Tibial nerve (tissue), 4 donors: ENCODE measurements around the gene NRXN2. TPM values are rescaled to one million over a fixed set of nuclear protein-coding genes. Genes with fewer than 3 reads are reported as not detected.
"Not testable (repeated sequence)": the region's sequence is repeated elsewhere in the genome, so short reads cannot be mapped to it uniquely, and the experiment has no call there.

ENCODE experiments used
- DNase-seq, 2 donors: peaks; one replicate each; pipeline ENCODE4 v3.0.0-alpha.2; 2019; ENCODE audit warnings: low spot score in 2 of 2
- H3K27ac ChIP-seq, 4 donors: fragments of 200-600 bp; sonication (generic) in 3 of 4; one replicate each; pipeline ENCODE4 v1.5.1; 2017 to 2019; ENCODE audit warnings: mild to moderate bottlenecking in 1 of 4
- H3K27me3 ChIP-seq, 2 donors: fragments of 200-600 bp; sonication (generic) in 1 of 2; one replicate each; pipeline versions ENCODE4 v1.5.1 to v1.6.0; 2017 to 2019
- H3K36me3 ChIP-seq, 3 donors: fragments of 200-600 bp; sonication (generic); one replicate each; pipeline ENCODE4 v1.5.1; 2018 to 2019
- H3K4me1 ChIP-seq, 4 donors: fragments of 200-600 bp; sonication (generic) in 3 of 4; one replicate each; pipeline ENCODE4 v1.5.1; 2017 to 2019
- H3K4me3 ChIP-seq, 4 donors: fragments of 200-600 bp; sonication (generic) in 3 of 4; one replicate each; pipeline ENCODE4 v1.5.1; 2017 to 2019; ENCODE audit warnings: mild to moderate bottlenecking in 1 of 4, moderate library complexity in 1 of 4
- H3K9me3 ChIP-seq, 4 donors: fragments of 200-600 bp; sonication (generic) in 3 of 4; one replicate each; pipeline ENCODE4 v1.5.1; 2017 to 2019
- EP300 ChIP-seq, 2 donors: sonication (generic); formaldehyde crosslinking; IDR thresholded peaks; one replicate each; pipeline ENCODE4 v1.6.1; 2017; ENCODE audit warnings: antibody characterized with exemption in 2 of 2, mild to moderate bottlenecking in 1 of 2
- POLR2A ChIP-seq, 2 donors: fragments of 450-650 bp; IDR thresholded peaks; one replicate each; pipeline ENCODE4 v1.6.1; 2017; ENCODE audit warnings: antibody characterized with exemption in 2 of 2, mild to moderate bottlenecking in 2 of 2, moderate library complexity in 2 of 2
- WGBS, 2 donors: methylation state at CpG; one replicate each; pipeline ENCODE4 v1.1.5; 2018; 5-methylcytosine and 5-hydroxymethylcytosine counted together
- total RNA-seq, 4 donors: library from RNA; depleted of rRNA; stranded (reverse); fragments of >200 nt; gene quantifications; one replicate each; pipeline ENCODE4 v1.1.0, GENCODE V29; 2016
- TF ChIP-seq, protein P1 (sequence below), 5 experiments: fragments of 200-600 bp in 3 of 5; fragments of 450-650 bp in 2 of 5; sonication (generic) in 3 of 5; IDR thresholded peaks; one replicate each; pipeline ENCODE4 v1.5.1; 2016 to 2019; ENCODE audit warnings: antibody characterized with exemption in 5 of 5, mild to moderate bottlenecking in 3 of 5, moderate library complexity in 2 of 5

Gene NRXN2
- total RNA-seq, 4 donors from 2014 or later: 1.7 to 25.5 (median 8.7) TPM

GRCh38 chr11:64564419-64564818 lies 158.6 kb downstream of the NRXN2 start:
- no peaks in the 10 kb centered on the region for H3K36me3 ChIP-seq
- 96 to 99% methylated on average over 7 of the region's 7 CpGs for WGBS, 2 donors
- no peak for DNase-seq
- no peak overlapping the region for H3K27ac ChIP-seq
- H3K9me3 ChIP-seq: no peaks in the 10 kb centered on the region
- H3K4me3 ChIP-seq: no peak overlapping the region
- TF ChIP-seq EP300 (IDR thresholded peaks at IDR 0.05): no peak
- TF ChIP-seq POLR2A (IDR thresholded peaks at IDR 0.05): no peak
- TF ChIP-seq, protein P1, sequence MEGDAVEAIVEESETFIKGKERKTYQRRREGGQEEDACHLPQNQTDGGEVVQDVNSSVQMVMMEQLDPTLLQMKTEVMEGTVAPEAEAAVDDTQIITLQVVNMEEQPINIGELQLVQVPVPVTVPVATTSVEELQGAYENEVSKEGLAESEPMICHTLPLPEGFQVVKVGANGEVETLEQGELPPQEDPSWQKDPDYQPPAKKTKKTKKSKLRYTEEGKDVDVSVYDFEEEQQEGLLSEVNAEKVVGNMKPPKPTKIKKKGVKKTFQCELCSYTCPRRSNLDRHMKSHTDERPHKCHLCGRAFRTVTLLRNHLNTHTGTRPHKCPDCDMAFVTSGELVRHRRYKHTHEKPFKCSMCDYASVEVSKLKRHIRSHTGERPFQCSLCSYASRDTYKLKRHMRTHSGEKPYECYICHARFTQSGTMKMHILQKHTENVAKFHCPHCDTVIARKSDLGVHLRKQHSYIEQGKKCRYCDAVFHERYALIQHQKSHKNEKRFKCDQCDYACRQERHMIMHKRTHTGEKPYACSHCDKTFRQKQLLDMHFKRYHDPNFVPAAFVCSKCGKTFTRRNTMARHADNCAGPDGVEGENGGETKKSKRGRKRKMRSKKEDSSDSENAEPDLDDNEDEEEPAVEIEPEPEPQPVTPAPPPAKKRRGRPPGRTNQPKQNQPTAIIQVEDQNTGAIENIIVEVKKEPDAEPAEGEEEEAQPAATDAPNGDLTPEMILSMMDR (IDR thresholded peaks at IDR 0.05): no peak
- H3K4me1 ChIP-seq: peaks cover 0 to 14% (median 7%) of the 10 kb centered on the region in 4 donors
- no peaks in the 10 kb centered on the region for H3K27me3 ChIP-seq

- WGBS, 2 donors: 85 to 95% methylated on average over 7 to 11 of the region's 12 CpGs
Observed at GRCh38 chr11:64563966-64564365, 159.0 kb downstream of the NRXN2 start.

DNA sequence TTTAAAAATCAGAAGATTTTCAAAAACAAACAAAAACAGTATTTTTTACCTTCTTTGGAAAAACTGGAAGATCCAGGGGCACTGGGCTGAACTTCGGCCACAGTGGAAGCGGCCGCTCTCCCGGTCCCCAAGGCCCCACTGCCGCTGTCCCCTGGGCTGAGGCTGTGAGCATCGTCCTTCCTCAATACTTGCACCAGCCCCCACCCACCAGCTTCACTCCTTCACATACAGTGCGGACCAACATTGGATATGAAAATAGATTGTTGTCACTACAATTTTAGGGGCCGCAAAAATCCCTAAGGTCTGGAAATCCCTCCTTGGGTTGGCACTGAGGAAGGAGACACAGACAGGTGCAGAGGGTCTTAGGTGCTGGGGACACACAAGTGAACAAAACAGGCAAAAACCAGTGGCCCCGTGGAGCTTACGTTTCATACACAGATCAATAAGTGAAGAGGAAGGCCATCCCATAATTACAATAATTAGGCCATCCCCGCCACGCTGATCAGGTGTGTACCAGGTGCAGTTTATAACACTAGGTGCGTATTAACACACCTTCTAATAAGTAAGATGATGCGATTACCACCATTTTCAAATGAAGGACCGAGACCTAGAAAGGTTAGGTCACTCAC lies 160.2 kb downstream of the NRXN2 start:
- Histone ChIP-seq H3K4me3 (no peak overlapping the region), H3K9me3 (no peaks in the 10 kb centered on the region), H3K27ac (no peak overlapping the region), H3K4me1 (peaks cover 0 to 14% (median 7%) of the 10 kb centered on the region in 4 donors), H3K36me3 (no peaks in the 10 kb centered on the region), H3K27me3 (no peaks in the 10 kb centered on the region)
- DNase-seq: no peak
- TF ChIP-seq, protein P1 (IDR thresholded peaks at IDR 0.05): no peak
- no peak for TF ChIP-seq EP300 (IDR thresholded peaks at IDR 0.05)
- no peak for TF ChIP-seq POLR2A (IDR thresholded peaks at IDR 0.05)
- WGBS, 2 donors: 91 to 92% methylated on average over 15 of the region's 15 CpGs

More at GRCh38 chr11:64563966-64564365, 159.0 kb downstream of the NRXN2 start:
- TF ChIP-seq, protein P1 (IDR thresholded peaks at IDR 0.05): no peak
- TF ChIP-seq EP300 (IDR thresholded peaks at IDR 0.05): no peak
- TF ChIP-seq POLR2A (IDR thresholded peaks at IDR 0.05): no peak
- Histone ChIP-seq H3K36me3 (no peaks in the 10 kb centered on the region), H3K27ac (no peak overlapping the region), H3K4me3 (no peak overlapping the region), H3K9me3 (no peaks in the 10 kb centered on the region), H3K27me3 (no peaks in the 10 kb centered on the region), H3K4me1 (peaks cover 0 to 14% (median 7%) of the 10 kb centered on the region in 4 donors)
- no peak for DNase-seq

DNA sequence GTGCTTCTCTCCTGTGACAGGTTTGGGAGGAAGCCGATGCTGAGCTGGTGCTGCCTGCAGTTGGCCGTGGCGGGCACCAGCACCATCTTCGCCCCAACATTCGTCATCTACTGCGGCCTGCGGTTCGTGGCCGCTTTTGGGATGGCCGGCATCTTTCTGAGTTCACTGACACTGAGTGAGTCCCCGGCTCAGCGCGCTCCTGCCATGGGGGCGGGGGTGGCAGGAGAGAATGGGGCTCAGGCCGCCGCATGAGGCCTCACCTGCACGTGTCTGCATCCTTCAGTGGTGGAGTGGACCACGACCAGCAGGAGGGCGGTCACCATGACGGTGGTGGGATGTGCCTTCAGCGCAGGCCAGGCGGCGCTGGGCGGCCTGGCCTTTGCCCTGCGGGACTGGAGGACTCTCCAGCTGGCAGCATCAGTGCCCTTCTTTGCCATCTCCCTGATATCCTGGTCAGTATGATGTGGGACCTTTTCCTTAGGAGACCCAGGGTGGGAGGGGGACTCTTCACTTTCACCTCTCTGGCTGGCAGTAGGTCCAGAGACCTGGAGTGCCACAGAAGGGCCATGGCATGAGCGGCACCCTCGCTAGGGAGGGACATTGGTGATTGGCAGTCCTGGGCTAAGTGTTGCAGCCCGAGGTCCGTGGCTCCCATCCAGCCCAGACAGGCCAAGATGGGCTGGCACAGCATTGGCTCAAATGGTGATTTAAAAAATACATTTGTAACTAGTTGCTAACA lies 160.8 kb downstream of the NRXN2 start:
- TF ChIP-seq POLR2A (IDR thresholded peaks at IDR 0.05) (no peak), EP300 (IDR thresholded peaks at IDR 0.05) (no peak)
- TF ChIP-seq, protein P1 (IDR thresholded peaks at IDR 0.05): no peak
- WGBS, 2 donors: 89 to 93% methylated on average over 25 to 29 of the region's 29 CpGs
- Histone ChIP-seq H3K27ac (no peak overlapping the region), H3K9me3 (no peaks in the 10 kb centered on the region), H3K4me1 (peaks cover 0 to 11% (median 6%) of the 10 kb centered on the region in 4 donors), H3K4me3 (no peak overlapping the region), H3K27me3 (no peaks in the 10 kb centered on the region), H3K36me3 (no peaks in the 10 kb centered on the region)
- DNase-seq: no peak

GRCh38 chr11:64561429-64561828 lies 161.6 kb downstream of the NRXN2 start:
- H3K4me1 ChIP-seq, H3K36me3 ChIP-seq, DNase-seq, H3K27ac ChIP-seq, H3K27me3 ChIP-seq, H3K9me3 ChIP-seq, H3K4me3 ChIP-seq: not testable (repeated sequence)
- WGBS, 2 donors: 92 to 94% methylated on average over 3 of the region's 3 CpGs
